ENCODE data around the gene POU6F2. TPM values are rescaled to one million over a fixed set of nuclear protein-coding genes. Genes with fewer than 3 reads are reported as not detected.

The POU6F2 gene
- total RNA-seq, 1 experiment from 2014 or later, result 0.27 TPM

- H3K36me3 ChIP-seq (ENCODE audit: control insufficient read depth in 1 of 2, insufficient read depth in 2 of 2, low read length in 2 of 2), result no peaks in the 10 kb centered on the region
- intact Hi-C loops (cut with micrococcal nuclease), result no loop called here
- H3K9ac ChIP-seq (ENCODE audit: low read length), result no peak overlapping the region
- RAD21 ChIA-PET (ENCODE audit: low non-redundant PET in 1 of 2, low total read pairs in 2 of 2, uncharacterized antibody in 2 of 2, unreplicated experiment in 2 of 2), result no interaction called here
- TF ChIP-seq TCF7L2 (IDR thresholded peaks at IDR 0.05; ENCODE audit: borderline replicate concordance, extremely low read depth, insufficient read depth, insufficient read length), result no peak
- no peak for TF ChIP-seq YY1 (IDR thresholded peaks at IDR 0.05; ENCODE audit: extremely low read depth, insufficient replicate concordance, low read depth, low read length)
- no peak for TF ChIP-seq ZNF274 (IDR thresholded peaks at IDR 0.05; ENCODE audit: low read depth, low read length)
- no peak for TF ChIP-seq SIN3A (IDR thresholded peaks at IDR 0.05; ENCODE audit: low read depth)
- TF ChIP-seq EGR1 (IDR thresholded peaks at IDR 0.05; ENCODE audit: low read depth), result no peak
- TF ChIP-seq SRF (IDR thresholded peaks at IDR 0.05; ENCODE audit: low read depth), result no peak
- no peak for TF ChIP-seq POLR2A (IDR thresholded peaks at IDR 0.05; ENCODE audit: borderline replicate concordance, extremely low read depth, insufficient read depth, insufficient read length)
- TF ChIP-seq CBX3 (IDR thresholded peaks at IDR 0.05; ENCODE audit: low read depth), result no peak
- TF ChIP-seq CTCF (IDR thresholded peaks at IDR 0.05 in 2 of 3, conservative IDR thresholded peaks at IDR 0.05 in 1 of 3; ENCODE audit: borderline replicate concordance in 1 of 3, insufficient read depth in 1 of 3, low read depth in 2 of 3, low read length in 2 of 3), result no peak
- TF ChIP-seq ELF1 (IDR thresholded peaks at IDR 0.05; ENCODE audit: borderline replicate concordance, low read depth), result no peak
- DNase-seq (ENCODE audit: low read depth, low spot score) (no peak), ATAC-seq (no peak)
- no peaks in the 10 kb centered on the region for H3K9me3 ChIP-seq (ENCODE audit: control insufficient read depth in 1 of 2, insufficient read depth in 1 of 2, low read depth in 1 of 2, low read length in 2 of 2)
- no peaks in the 10 kb centered on the region for H3K79me2 ChIP-seq (ENCODE audit: insufficient read depth, low read length)
- no peaks in the 10 kb centered on the region for H4K20me1 ChIP-seq (ENCODE audit: insufficient read depth)
- no TSS peak for BruUV-seq (replicated peaks)
- POLR2A ChIA-PET, result no interaction called here
- H3K9me2 ChIP-seq (ENCODE audit: insufficient read depth), result no peaks in the 10 kb centered on the region
- no peak overlapping the region for H3K4me3 ChIP-seq (replicated peaks in 1 of 2; ENCODE audit: low read depth in 1 of 2, low read length in 2 of 2)
- H3K4me2 ChIP-seq (ENCODE audit: low read length), result no peak overlapping the region
- no peak overlapping the region for H2AFZ ChIP-seq (ENCODE audit: low read depth, low read length, poor library complexity, severe bottlenecking)
- H3K4me1 ChIP-seq (ENCODE audit: control insufficient read depth in 1 of 2, insufficient read depth in 2 of 2, low read length in 2 of 2), result no peaks in the 10 kb centered on the region
- peaks cover 15% of the 10 kb centered on the region for H3K27me3 ChIP-seq (ENCODE audit: insufficient read depth, low read length)
- H3K27ac ChIP-seq (ENCODE audit: low read depth, low read length), result no peak overlapping the region
- CTCF ChIA-PET, result no interaction called here
Measured at GRCh38 chr7:39260279-39260844, 282.7 kb downstream of the POU6F2 start.
